GM12872 (cell line): ENCODE data around the gene RAB20.

Source experiments
- CTCF ChIP-seq: IDR thresholded peaks from 3 replicates; pipeline ENCODE4 v1.5.1; 2011; ENCODE audit warnings: low read depth, mild to moderate bottlenecking, low read length, moderate library complexity; ENCODE audit not compliant: insufficient read depth

The RAB20 gene

GRCh38 chr13:110561344-110562035, at the start of gene RAB20:
Gene RAB20 (minus strand): TSS chr13:110561722. CDS start chr13:110561519, 203 bp downstream.
- TF ChIP-seq CTCF, result no peak

GRCh38 chr13:110610955-110611595, 49.6 kb upstream of the RAB20 start:
- TF ChIP-seq CTCF, result no peak

GRCh38 chr13:110607675-110608224, 46.2 kb upstream of the RAB20 start:
- TF ChIP-seq CTCF, result no peak

GRCh38 chr13:110605132-110605531, 43.6 kb upstream of the RAB20 start:
- TF ChIP-seq CTCF, result no peak

GRCh38 chr13:110600980-110601379, 39.5 kb upstream of the RAB20 start:
- TF ChIP-seq CTCF, result no peak

- no peak for TF ChIP-seq CTCF
Observed at GRCh38 chr13:110600261-110600819, 38.8 kb upstream of the RAB20 start.

- no peak for TF ChIP-seq CTCF
Observed at GRCh38 chr13:110597041-110597689, 35.6 kb upstream of the RAB20 start.
